Activated CD4-positive, alpha-beta T cell treated with anti-CD3 and anti-CD28 coated beads, Interleukin-2, Interleukin-4, amounts not matched to agents 100 ng/mL and 50 ng/mL, durations not matched to agents 16 hours and 8 hours (primary cell): ENCODE data around the gene EPHB2.
"Not testable (repeated sequence)": the region's sequence is repeated elsewhere in the genome, so short reads cannot be mapped to it uniquely, and the experiment has no call there.

Source experiments
- DNase-seq: peaks from one replicate; pipeline ENCODE4 v3.0.0-alpha.2; 2020; ENCODE audit warnings: low spot score

The EPHB2 gene

DNA sequence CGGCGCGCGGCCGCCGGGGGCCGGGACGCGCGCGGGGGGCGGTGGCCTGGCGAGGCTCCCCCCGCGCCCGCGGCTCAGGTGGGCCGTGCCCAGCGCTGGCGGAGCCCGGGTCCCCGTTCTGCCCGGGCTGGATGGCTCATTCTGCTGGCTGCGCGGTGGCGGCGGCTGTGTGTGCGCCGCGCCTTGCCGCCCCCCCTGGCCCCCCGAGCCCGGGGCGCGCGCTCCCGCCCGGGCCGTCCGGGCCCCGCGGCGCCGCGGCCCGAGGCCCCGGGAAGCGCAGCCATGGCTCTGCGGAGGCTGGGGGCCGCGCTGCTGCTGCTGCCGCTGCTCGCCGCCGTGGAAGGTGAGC is at the start of gene EPHB2:
TSS of gene EPHB2 (plus strand) at position 139 of the 349 bp plus-strand sequence. CDS start at position 283, 144 bp downstream.
- no peak for DNase-seq

DNA sequence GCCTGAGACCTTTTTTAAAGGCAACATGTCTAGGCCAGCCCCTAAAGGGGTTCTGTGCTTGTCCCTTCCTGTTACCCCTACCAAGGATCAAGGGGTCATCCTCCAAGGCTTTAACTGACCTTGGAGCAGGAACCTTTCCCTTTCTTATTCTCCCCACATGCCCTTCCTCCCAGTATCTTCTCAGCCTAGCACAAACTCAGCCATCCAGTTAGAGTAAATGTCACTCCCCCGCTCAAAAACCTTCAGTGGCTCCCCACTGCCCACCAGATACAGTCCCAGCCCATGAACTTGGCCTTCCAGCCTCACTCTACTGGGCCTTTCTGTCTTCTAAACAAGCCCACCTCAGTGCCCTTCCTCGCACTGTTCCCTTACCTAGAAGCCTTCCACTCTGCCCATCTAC is 48.8 kb upstream of the EPHB2 start:
- no peak for DNase-seq

DNA sequence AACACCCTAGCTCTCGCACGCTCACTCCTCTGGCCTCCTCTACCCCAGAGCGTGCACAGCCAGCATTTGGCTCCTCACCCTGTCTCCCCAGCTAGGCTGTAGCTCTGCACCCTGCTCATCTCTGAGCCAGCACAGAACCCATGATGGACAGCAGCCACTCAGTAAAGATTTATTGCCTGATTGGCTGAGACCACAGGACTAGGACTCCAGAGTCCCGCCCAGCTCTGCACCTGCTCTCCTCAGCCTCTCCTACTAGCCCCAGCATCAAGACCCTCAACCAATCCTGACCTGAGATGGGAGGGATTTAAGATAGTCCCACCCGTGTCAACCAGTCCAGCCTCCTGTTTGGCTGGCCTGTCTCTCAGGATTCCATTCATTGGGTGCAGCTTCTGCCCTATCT is 48.3 kb upstream of the EPHB2 start:
- peak; percentile 9 for DNase-seq

DNA sequence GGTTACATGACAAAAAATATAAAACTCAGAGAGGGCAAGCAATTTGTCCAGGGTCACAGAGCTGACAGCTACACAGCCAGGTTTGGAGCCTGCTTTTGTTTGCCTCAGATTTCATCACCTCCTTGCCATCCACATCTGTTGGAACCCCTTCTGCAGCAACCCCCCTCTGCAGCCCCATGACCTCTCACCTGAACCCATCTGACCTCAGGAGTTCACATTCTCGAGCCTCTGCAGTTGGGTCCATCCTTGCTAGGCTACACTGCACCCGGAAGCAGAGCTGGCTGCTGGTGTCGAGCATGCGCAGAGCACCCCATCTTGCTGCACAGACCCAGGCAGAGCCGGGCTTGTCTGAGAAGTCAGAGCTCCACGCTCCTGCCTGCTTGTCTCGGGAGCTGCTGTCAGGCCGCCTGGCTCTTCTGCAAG is 47.6 kb upstream of the EPHB2 start:
- DNase-seq = no peak

DNA sequence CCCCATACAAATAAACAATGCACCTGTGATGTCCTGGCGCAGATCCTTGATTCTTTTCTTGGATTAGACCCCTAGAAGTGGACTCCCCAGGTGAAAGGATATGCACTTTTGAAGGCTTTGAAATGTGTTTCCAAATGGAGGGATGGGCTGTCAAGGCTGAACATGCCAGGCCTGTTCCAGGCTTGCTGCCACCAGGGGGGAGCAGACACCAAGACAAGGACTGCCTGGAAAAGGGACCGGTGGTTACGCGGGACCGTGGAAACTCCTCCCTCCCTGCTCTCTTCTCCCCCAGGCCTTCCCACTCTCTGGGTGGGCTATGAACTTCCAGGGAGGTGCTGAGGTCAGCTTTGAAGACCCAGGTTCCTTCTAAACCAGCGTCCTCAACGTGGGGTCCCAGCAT is 44.9 kb upstream of the EPHB2 start:
- no peak for DNase-seq

DNA sequence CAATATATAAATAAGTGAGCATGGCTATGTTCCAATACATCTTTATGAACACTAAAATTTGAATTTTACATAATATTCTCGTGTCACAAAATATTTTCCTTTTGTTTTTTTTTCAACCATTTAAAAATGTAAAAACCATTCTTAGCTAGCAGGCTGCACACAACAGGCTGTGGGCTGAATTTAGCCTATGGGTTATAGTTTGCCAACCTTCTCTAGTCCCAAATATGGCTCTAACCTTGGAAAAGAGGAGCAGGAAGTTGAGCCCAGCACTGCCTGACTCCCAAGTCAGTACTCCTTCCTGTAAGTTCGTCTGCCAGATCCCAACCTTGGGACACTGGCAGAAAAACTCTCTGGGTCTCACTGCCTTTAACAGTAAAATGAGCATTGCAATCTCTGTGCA is 44.2 kb upstream of the EPHB2 start:
- no peak for DNase-seq

DNA sequence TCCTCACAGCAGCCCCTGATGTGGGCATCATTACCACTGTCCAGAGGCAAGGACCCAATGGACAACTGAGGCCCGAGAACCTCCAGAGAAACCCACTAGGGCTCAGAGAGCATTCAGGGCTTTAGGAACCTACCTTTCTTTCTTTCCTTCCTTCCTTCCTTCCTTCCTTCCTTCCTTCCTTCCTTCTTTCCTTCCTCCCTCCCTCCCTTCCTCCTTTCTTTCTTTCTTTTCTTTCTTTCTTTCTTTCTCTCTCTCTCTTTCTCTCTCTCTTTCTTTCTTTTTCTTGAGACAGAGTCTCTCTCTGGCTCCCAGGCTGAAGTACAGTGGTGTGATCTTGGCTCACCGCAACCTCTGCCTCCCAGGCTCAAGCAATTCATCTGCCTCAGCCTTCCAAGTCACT is 41.8 kb upstream of the EPHB2 start:
- not testable (repeated sequence) for DNase-seq

DNA sequence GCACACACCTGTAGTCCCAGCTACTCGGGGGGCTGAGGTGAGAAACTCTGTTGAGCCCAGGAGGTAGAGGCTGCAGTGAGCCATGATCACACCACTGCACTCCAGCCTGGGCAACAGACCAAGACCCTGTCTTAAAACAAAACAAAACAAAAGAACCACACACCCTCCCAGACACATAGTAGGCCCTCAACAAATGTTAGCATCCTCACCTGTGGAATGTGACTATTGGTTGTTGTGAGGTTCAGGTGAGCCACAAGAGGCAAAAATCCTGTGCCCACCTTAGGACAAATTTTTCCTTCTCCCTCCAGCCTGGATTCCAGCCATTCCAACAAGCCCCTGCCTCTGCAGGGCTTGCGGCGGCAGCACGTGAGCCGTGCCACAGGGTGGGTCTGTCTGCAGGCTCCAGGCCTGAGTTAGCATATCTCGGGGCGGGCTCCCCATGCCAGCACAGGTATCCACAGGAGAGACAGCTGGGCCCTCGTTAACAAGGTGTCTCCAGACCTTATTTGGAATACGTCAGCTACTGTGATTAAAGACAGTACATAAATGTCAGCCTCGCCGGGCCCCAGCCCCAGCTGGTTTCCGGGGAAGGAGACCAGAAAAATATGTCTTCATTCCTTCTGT is 40.2 kb upstream of the EPHB2 start:
- no peak for DNase-seq

DNA sequence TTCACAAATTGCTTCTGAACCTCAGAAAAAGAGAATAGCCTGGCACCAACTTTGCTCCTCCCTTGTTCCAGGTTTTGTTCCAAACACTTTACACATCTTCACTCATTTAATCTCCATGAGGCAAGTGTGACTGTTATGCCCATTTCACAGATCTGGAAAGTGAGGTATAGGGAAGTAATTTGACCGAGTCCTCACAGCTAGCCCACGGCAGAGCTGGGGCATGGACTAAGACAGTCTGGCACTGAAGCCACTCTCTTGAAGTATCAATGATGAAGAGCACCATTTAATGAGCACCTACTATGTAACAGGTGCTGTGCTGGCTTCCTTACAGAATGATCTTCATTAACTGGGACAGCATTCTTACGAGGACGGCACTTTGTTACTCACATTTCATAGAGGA is 38.6 kb upstream of the EPHB2 start:
- DNase-seq = no peak

DNA sequence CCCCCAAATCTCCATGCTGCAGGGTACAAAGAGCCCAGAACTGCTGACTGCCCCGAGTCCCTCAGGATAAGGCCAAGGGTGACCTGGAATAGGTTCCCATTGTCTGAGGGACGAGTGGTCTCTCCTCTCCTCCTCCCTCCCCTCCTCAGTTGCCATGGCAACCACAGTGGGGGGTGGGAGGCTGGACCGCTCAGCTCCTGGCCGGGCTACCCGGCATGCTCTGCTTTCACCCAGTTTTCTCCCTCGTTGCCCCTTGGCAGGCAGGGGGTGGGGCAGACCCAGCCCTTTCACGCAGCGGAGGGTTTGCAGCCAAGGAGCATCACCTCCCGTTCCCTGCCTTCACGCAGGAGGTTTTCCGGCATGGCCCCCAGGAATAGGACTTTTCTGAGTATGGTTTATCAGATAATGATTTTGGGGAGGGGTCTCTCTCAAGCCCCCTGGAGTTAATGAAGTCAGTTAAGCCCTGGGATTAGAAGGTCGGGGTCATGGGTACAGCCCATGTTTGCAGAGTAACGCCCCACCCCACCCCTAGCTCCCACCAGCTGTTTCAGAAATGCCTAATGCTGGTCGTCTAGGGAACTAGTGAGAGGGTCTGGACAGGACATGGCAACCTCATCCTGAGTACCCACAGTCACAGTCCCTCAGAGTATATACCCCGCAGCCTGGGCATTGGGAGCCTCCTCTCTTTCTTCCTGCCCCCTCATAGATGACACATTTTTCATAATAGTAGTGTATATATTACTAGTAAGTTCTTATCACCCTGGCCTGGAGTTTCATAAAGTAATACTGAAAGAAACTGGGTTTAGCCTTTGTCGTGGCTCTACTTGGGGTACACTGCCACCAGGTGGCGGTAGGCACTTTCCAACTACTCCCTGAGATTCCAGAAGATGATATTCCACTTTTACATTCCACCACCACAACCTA is 36.9 kb upstream of the EPHB2 start:
- peak; percentile 61 for DNase-seq

DNA sequence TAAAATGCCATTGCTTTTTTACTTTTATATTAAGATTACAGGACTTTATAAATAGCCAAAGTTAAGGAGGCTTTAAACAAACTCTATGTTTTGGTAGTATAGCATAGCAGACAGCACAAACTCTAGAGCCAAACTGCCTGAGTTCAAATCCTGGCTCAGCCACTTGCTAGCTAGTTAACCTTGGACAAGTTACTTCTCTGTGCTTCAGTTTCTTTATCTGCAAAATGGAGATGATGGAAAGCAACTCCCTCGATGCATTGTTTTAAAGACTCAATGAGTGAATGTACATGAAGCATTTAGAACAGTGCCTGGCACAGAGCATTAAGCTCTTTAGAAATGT is 36.3 kb upstream of the EPHB2 start:
- DNase-seq = no peak

DNA sequence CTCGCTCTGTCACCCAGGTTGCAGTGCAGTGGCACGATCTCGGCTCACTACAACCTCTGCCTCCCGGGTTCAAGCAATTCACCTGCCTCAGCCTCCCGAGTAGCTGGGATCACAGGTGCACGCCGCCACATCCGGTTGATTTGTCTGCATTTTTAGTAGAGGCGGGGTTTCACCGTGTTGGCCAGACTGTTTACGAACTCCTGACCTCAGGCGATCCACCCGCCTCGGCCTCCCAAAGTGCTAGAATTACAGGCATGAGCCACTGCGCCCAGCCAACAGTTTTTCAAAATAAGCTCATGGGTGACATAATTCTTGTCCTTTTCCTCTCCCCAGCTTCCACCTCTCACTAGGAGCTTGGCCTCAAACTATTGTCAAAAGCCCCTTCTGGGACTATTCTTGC is 34.5 kb upstream of the EPHB2 start:
- not testable (repeated sequence) for DNase-seq

DNA sequence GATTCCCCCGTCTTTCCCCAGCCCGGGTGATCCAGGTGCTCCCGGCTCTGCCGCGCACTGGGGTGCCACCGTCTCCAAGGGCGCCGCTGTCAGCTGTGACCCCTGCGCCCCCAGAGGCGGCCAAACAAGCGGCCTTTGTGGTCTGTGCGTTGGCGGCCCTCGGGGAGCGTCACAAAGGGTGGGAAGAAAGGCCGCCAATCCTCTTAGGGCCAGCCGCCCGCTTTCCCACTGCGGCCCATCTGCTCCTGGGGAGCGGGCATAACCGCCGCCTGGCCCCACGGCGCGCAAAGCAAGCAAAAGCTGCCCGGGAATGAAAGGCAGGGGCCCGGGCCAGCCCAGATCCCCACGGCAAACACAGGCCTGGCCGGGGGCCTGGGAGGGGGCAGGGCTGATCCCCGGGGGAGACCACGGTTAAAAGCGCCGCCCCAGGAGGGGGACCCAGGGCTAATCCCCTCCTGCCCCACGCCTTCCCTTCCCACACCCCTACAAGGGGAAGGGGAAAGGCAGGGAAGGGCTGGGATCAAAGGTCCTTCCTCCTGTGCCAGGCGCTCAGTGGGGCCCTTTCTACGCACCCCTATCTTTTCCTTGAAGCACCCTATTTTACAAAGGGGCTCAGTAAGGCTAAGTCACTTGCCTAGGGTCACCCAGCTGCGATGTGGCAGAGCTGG is 33.6 kb upstream of the EPHB2 start:
- DNase-seq = no peak

DNA sequence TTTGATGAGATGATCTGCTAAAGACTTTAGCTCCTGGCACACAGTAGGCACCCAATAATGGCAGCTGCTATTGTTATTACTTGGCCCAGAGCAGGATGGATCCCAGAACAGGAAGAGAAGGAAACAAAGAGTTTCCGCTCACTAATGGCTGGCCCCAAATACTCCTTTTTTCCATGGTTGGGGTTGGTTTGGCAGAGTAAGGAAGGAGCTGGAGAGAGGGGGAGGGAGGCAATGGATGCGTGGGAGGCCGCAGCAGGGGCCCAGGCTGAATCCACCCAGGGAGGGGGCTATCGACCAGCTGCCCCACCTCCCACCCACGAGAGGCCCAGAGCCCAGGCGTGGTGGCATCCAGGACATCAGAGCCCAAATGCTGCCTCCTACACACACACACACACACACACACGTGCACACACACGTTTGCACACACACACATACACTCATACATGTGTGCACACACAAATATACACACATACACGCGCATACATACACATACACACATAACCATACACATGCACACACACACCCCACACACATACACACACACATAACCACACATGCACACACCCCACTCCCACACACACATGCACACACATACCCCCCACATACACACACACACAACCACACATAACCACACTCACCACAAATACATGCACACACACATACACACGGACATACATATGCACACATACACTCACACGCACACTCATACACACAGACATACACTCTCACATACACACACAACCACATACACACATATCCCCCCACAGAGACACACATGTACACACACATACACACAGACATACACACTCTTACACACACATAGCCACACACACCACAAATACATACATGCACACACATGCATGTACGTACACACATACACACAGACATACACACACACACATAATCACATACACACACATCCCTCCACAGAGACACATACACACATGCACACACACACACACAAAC is 32.4 kb upstream of the EPHB2 start:
- DNase-seq = no peak

DNA sequence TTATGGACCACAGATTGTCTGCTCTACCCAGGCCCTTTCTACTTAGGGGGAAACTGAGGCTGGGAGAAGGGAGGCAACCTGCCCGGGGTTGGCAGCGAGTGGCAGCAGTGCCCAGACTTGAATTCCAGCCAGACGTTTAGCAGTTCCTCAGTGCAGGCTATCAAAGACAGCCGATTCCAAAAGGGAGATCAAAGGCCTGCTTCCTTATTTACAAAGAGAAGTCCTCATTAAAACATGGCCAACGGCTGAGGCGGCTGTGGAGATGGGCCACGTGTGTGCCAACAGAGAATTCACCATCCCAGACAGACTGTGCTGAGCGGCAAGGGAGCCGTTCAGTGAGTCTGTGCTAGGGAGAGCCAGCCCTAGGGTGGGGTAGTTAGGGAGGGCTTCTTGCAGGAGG is 29.9 kb upstream of the EPHB2 start:
- DNase-seq = no peak

DNA sequence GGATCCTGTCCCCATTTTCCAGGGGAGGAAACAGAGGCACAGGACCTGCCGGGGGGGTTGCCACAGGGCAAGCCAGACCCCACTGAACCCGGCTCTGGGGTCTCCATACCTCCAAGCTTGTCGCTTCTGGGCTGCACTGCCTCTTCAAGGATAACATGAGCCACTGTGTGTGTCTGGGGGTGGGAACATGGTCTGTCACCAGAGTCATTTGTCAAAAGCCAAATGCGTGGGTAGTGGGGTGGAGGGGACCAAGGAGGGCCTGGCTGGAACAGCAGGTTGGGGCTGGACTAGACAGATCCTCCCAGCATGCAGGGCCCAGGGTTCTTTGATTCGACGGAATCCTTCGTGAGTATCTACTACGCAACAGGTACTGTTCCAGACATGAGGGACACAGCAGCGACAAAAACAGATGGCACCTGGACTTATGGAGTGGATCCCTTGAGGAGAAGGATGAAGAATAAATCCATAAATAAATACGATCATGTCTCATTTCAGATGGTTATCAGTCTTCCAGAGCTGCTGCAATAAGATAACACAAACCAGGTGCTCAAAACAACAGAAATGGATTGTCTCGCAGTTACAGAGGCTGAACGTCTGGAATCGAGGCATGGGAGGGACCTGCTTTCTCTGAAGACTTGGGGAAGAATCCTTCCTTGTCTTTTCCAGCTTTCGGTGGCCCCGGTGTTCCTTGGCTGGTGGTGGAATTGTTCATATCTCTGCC is 28.9 kb upstream of the EPHB2 start:
- DNase-seq = no peak

DNA sequence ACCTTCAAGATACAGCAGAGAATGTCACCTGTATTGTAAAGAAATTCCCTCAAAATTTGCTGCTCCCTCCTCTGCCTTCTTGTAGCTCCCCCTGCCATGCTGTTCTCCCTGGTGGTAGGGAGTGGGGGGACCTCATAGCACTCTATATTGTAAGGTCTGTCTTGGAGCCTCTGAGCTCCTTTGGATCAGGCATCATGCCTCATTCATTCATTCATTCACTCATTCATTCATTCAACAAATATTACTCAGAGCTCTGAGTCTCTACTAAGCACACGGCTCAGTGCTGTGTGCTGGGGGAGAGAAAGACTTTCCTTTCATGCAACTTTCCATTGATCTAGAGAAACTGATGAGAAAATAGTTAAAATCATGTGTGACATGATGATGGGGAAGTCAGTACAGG is 27.1 kb upstream of the EPHB2 start:
- DNase-seq = no peak

DNA sequence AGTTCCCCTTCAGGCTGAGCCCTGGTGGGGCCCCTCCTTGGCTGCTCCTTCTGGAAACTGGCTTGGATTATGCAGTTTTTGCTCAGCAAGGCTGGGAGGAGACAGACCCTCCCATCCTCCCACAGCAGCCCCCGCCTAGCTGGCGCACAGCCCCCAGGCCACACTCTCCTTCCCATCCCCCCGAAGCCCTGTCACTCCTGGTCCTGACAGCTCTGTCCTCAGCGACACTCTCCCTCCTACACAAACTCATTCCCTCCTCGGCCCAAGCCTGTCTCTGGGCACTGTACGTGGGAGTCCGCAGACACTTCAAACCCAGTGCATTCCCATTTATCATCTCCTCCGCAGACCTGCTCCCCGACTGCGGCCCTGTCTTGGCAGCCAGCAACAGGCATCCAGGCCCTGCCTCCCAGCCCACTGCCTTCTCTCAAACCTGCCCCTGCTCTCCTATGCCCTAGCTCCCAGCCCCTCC is 25.0 kb upstream of the EPHB2 start:
- no peak for DNase-seq

DNA sequence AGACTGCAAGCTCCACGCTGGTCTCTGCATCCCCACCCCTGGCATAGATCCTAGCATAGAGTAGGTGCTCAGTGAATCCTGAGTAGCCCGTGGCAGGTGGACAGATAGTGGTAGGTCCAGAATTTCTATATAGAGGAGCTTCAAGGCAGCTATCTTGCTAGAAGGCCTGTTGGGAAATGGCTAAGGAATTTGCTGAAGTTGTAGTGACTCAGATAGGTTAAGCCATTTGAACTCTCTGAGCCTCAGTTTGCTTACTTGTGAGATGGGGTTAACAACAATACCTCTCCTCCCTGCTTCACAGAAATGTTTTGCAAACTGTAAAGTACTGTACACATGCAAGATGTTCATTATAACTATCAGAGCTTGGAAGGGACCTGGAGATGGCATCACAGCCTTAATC is 23.4 kb upstream of the EPHB2 start:
- no peak for DNase-seq

DNA sequence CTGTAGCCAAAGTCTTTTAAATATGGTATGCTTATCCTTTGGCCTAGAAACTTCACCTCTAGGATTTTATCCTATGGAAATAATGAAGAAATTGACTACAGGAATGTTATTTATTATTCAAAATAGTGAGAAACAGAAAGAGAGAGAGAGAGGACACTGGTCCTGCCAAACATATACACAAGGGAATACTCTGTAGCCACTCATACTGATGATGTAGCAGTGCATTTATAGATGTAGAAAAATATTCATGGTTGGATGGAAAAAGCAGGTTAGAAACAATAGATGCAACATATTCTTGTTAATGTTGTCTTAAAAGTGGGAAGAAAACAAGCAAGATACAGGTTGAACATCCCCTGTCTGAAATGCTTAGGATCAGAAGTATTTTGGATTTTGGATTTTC is 22.2 kb upstream of the EPHB2 start:
- no peak for DNase-seq

DNA sequence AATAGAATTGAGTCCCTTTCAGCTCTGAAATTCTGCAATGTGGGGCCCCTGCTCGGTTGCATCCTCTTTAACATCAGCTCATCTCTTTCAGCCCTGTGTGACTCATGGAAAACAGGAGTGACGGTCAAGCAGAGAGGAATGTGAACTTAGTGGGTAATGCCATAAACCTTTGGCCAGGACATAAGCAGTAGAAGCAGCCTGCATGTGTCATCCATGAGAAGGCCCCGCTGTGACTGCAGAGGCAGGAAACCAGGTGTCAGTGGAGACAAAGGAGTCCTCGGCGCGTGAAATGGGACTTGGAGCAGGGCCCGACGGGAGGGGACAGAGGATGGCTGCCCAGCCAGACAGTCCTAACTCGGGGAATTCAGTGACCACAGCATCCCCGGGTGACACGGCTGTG is 21.1 kb upstream of the EPHB2 start:
- no peak for DNase-seq
